Stimulated activated CD4-positive, alpha-beta T cell treated with anti-CD3 and anti-CD28 coated beads, Interleukin-4, amount 100 ng/mL, for 24 hours (primary cell): ENCODE results near the gene MMP14.
"Not testable (repeated sequence)": the region's sequence is repeated elsewhere in the genome, so short reads cannot be mapped to it uniquely, and the experiment has no call there.

Experiments used
- DNase-seq: peaks from one replicate; pipeline ENCODE4 v3.0.0-alpha.2; 2020

MMP14 gene

DNA sequence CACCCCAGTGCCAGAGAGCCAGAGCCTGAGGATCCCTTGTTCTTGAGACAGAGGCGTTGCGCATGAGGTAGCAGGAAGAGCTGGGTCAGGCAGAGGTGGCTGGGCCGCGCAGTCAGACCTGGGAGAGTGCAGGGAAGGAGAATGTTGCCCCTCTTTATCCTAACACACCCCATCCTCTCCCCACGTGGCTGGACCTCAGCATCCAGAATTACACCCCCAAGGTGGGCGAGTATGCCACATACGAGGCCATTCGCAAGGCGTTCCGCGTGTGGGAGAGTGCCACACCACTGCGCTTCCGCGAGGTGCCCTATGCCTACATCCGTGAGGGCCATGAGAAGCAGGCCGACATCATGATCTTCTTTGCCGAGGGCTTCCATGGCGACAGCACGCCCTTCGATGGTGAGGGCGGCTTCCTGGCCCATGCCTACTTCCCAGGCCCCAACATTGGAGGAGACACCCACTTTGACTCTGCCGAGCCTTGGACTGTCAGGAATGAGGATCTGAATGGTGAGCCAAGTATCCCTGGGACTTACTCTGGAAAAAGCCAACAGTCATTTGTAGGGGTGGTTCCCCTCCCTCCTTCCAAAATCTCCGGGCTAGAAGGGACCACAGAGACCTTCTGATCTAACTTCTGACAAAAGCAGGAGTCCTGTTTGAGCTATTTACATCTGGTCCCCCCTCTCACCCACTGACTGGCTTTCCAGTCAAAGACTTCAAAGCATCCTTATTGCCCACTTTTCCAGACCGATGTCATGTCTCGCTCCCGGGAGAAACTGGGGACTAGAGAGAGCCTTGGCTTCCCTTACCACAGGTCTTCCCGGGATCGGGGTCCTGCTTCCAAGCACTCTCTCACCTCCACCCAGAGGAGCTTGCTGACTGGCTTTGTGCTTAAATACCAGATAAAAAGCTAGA lies 6.1 kb downstream of the MMP14 start:
- DNase-seq, result no peak

- DNase-seq, result no peak
Observed at GRCh38 chr14:22843123-22843925, 6.9 kb downstream of the MMP14 start.

DNA sequence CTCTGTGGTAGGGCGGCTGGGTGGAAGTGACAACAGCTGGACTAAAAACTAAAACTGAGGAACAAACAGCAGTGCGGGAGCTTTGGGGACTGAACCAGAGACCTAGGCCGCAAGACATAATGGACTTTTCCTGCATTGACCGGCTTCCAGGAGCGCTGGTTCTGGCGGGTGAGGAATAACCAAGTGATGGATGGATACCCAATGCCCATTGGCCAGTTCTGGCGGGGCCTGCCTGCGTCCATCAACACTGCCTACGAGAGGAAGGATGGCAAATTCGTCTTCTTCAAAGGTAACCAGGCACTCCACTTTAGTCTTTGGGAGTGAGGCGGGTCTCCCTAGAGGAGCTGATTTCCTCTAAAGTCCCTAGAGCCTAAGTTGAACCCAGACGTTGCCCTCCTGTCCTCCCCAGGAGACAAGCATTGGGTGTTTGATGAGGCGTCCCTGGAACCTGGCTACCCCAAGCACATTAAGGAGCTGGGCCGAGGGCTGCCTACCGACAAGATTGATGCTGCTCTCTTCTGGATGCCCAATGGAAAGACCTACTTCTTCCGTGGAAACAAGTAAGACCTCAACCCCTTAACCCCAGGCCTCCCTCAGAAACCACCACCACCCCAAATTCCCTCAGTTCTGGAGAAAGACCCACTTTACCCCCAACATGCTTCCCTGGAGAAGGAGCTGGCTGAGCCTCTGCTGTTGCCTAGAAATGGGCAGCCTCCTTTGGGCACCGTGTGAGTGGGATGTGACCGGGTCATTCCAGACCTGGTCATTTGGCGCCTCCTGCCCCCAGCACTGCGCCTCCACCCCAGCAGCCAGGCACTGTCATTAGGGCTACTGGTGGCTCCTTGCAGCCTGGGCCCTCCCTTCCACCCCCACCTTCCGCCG lies 8.1 kb downstream of the MMP14 start:
- DNase-seq, result no peak

DNA sequence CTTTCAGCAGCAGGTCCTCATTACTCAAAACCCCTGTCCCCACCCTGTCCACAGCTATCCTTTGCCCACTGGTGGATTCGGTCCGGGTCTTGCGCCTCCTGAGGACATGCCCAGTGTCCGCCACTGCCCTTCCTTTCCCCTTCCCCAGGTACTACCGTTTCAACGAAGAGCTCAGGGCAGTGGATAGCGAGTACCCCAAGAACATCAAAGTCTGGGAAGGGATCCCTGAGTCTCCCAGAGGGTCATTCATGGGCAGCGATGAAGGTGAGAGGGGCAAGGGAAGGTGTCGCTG lies 8.7 kb downstream of the MMP14 start:
- no peak for DNase-seq

- no peak for DNase-seq
Observed at GRCh38 chr14:22845821-22846625, 9.6 kb downstream of the MMP14 start.

DNA sequence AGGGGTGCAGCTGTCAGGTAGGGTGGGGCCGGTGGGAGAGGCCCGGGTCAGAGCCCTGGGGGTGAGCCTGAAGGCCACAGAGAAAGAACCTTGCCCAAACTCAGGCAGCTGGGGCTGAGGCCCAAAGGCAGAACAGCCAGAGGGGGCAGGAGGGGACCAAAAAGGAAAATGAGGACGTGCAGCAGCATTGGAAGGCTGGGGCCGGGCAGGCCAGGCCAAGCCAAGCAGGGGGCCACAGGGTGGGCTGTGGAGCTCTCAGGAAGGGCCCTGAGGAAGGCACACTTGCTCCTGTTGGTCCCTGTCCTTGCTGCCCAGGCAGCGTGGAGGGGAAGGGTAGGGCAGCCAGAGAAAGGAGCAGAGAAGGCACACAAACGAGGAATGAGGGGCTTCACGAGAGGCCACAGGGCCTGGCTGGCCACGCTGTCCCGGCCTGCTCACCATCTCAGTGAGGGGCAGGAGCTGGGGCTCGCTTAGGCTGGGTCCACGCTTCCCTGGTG lies 10.5 kb downstream of the MMP14 start:
- no peak for DNase-seq

GRCh38 chr14:22847661-22848341 lies 11.4 kb downstream of the MMP14 start:
- no peak for DNase-seq

- no peak for DNase-seq
Observed at GRCh38 chr14:22848351-22849164, 12.2 kb downstream of the MMP14 start.

DNA sequence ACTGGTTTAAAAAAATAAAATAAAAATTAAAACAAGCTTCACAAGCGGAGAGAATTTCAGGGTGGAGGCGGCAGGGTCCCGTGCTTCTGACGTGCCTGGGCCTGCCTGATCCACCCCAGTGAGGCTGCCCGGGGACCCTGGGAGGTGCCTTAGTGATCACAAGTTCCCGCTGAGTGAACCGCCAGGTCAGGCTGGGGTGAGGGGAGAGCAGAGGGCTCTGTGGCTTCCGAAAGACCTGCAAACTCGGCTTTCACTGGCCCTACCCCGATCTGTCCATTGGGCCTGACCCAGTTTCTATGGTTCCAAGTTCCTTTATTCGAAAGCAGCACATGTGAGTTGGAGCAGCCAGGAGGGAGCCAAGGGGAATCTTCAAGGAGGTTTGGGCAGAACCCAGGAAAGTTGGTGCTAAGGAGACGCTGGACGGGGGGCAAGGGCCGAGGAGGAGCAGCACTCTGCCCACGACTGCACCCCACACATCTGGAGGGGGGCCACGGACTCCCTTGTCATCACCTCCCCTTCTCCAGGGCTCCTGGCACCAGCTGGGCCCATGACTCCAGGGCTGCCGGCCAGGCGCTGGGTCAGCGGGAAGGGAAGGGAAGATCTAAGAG lies 12.9 kb downstream of the MMP14 start:
- no peak for DNase-seq

DNA sequence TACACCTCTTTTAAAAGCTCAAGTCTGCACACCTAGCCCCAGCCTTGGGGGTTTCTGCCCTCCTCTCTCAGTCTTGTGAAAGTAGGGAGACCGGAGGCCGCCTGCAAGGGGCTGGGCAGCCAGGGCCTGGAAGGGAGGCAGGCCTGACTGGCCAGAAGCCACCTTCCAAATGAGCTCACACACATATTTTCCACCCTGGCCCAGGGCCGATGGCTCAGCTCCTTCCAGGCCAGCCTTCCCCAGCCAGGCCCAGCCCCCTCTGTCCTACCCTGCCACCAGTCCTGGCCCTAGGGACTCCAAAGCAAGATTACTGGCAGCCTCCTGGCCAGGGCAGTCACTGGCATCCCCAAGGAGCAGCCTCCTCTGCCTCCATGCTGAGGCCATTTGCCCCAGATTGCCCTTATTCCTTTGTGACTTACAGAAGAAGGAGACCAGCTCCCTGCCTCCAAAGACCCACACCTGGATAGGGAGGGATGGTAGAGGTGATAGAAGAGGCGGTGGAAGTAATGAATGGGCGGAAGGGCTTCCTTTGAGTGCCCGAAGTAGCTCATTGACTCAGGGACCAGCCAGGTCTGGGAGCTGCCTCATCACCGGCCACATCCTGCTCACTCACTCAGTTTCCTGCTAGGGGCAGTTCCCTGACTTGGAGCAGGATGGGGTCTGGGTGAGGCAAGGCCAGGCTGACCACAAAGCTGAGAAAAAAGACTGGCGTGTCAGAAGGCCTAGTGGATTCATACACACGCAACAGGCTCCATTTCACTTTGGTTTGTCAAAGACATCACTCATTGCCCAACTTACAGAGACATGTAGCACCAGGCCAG lies 14.8 kb downstream of the MMP14 start:
- DNase-seq, result no peak

DNA sequence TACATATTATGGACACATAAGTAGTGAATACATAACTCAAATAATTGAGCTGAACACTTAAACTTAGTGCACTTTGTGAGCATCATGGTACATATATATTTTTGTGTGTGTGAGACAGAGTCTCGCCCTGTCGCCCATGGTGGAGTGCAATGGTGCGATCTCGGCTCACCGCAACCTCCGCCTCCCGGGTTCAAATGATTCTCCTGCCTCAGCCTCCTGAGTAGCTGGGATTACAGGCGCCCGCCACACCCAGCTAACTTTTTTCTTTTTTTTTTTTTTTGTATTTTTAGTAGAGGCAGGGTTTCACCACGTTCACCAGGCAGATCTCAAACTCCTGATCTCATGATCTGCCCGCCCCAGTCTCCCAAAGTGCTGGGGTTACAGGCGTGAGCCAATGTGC lies 15.8 kb downstream of the MMP14 start:
- DNase-seq, result not testable (repeated sequence)

DNA sequence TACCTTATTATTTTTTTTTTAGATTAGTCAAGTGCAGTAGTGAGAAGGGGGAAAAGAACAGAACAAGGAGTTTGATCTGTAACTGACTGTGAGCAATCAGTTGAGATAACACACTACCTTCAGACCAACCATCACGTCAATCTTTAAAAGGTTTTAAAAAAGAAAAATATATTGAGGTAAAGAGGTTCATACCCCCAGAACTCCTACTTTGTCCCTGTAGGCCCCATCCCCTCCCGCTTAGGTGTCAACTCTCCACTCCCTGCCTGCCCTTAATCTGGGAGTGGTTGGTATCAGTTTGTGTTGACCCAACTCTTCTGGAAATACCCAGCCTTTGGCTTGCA lies 16.2 kb downstream of the MMP14 start:
- DNase-seq, result no peak

DNA sequence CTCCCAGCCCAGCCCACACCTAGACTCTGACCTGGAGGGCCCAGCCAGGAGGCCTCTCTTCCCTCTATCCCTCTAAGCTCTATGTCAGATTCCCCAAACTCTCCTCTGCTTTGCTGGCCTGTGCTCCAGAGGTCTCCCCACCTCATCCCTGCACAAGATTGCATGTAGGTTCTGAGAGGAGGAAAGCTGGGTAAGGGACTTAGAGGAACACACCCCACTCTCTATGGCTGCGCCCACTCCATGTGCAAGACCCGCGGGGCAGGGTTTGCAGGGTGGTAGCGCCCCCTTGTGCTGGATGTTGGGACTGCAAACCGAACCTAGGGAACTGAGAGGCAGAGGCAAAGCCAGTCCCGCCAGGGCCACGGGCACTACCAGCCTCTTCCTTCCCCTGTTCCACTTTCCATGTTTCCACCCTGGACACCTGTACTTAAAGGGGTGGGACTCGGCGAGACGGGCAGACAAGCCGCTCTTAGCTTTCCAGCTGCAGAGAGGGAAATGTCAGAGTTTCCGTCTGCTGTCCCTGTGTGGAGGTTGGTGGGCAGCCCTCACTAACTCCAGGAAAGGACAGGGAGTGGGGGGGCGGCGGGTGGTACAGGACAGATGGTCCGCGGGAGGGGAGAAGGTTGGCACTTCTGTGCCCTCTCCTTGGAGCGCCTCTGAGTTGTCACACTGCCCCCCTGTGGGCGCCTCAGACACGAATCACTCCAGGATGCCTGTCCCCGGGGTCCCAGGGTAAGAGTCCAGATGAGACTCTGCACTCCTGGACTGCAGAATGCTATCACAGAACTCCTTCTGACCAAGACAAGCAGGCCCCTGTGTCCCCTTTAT lies 16.8 kb downstream of the MMP14 start:
- peak; percentile 93 for DNase-seq

GRCh38 chr14:22854296-22854695 lies 17.9 kb downstream of the MMP14 start:
- DNase-seq, result not testable (repeated sequence)

GRCh38 chr14:22854963-22855724 lies 18.8 kb downstream of the MMP14 start:
- DNase-seq, result no peak

DNA sequence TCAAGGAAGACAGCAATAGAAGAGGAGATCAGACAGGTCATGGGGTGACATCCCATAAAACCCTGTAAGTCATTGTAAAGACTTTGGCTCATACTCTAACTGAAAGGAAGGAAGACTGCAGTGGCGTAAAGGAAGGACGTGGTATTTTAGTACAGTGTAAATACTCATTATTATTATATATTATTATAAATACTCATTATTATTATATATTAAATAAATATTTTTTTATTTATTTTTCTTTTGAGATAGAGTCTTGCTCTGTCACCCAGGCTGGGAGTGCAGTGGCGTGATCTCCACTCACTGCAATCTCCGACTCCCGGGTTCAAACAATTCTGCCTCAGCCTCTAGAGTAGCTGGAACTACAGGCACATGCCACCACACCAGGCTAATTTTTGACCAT lies 20.0 kb downstream of the MMP14 start:
- DNase-seq, result no peak

DNA sequence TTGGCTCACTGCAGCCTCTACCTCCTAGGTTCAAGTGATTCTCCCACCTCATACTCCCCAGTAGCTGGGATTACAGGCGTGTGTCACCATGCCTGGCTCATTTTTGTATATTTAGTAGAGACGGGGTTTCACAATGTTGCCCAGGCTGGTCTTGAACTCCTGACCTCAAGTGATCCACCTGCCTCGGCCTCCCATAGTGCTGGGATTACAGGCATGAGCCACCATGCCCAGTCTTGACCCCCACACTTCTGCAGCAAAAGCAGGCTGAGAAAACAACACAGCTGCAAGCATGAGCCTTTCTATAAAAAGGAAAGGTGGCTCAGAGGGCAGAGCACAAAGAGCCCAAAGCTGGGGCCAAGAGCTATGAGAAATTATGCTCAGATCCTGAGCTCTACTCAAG lies 24.0 kb downstream of the MMP14 start:
- DNase-seq, result not testable (repeated sequence)

DNA sequence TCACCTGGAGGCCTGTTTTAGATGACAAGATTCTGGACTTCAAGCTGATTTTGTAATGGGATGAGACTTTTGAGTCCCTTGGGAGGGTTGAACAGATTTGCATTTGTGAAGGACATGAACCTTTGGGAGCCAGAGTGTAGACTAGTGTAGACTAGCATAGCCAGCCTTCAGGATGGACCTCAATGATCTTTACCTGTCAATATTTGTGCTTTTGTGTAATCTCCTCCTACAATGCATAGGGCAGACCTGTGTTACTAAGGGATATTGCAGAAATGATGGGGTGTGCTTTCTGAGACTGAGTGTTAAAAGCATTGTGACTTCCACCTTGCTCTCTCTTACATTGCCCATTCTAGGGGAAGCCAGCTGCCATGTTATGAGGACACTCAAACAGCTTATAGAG lies 25.3 kb downstream of the MMP14 start:
- DNase-seq, result no peak
